ENCODE data around the gene TANGO2. TPM values are rescaled to one million over a fixed set of nuclear protein-coding genes. Genes with fewer than 3 reads are reported as not detected.

Gene TANGO2
- total and polyA plus RNA-seq, 2 donors (not counting 1 experiment from before 2014, with no cell fraction given): 75.5 to 75.6 TPM

DNA sequence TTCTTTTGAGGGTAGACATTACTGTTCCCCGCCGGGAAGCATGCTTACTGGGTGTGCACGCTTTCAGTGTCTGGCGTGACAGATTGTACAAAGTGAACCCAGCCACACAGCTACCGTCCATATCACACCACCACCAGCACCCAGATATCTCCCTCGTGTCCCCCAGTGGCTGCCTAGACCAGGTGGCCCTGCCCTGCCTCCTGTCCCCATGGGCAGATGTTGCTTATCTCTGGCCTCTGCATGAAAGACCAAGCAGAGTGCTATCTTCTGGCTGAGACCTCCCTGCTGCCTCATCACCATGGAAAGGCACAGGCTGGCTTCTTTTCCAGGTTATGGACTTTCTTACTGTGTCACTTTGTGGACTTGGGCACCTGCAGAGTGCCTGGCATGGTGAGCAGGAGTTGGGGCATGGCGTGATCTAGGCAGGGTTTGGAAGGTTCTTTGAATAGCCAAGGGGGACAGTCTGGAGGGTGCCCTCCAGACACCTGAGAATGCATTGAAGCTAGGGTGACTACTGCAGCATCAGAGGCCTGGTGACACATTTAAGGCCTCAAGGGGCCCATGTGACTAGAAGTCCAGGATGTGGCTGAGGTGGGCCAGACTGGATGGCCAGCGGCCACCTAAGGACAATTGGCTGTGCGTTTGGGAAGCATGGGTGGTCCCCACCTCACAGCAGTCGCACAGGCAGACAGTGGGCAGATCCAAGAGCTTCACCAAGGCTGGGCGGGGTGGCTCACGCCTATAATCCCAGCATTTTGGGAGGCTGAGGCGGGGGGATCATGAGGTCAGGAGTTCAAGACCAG is 4.7 kb downstream of the TANGO2 start:
- CTCF ChIA-PET: interaction anchor here (0.9 kb wide), 1 partner anchor 10 kb away, joined by 3 read pairs; no protein-coding TSS in a partner anchor
- DNase-seq (peak; percentile 5), ATAC-seq (ENCODE audit: low read depth) (no peak)
- H3K36me3 ChIP-seq (replicated peaks in 1 of 2; ENCODE audit: control extremely low read depth in 1 of 2, control insufficient read depth in 1 of 2, extremely low read depth in 1 of 2, insufficient read depth in 2 of 2, low read length in 1 of 2): no peaks in the 10 kb centered on the region
- intact Hi-C loops (cut with micrococcal nuclease): no loop called here
- peaks cover 20 to 28% of the 10 kb centered on the region in 2 donors for H3K4me1 ChIP-seq (ENCODE audit: control insufficient read depth in 2 of 2, insufficient read depth in 2 of 2, low read length in 2 of 2)
- no peak overlapping the region for H3K27ac ChIP-seq (ENCODE audit: low read length in 2 of 2)
- no peak overlapping the region for H3K4me2 ChIP-seq (replicated peaks; ENCODE audit: low read depth, low read length, poor library complexity, severe bottlenecking)
- H3K4me3 ChIP-seq (ENCODE audit: control extremely low read depth in 1 of 5, extremely low read depth in 1 of 5, insufficient read depth in 1 of 5, low read depth in 2 of 5, low read length in 4 of 5): no peak overlapping the region
- TF ChIP-seq CTCF (IDR thresholded peaks at IDR 0.05) (no peak), EZH2 (IDR thresholded peaks at IDR 0.05; ENCODE audit: borderline replicate concordance, insufficient read depth, low read depth, low read length, poor library complexity, severe bottlenecking) (no peak)
- Mint-ChIP-seq H3K4me1 (peaks cover 54% of the 10 kb centered on the region), H3K4me3 (no peak overlapping the region), H3K27me3 (no peaks in the 10 kb centered on the region), H3K27ac (no peak overlapping the region), H3K9me3 (ENCODE audit: insufficient read depth) (no peaks in the 10 kb centered on the region)
- H4K20me1 ChIP-seq (ENCODE audit: control insufficient read depth, insufficient read depth, low read length, poor library complexity, severe bottlenecking): peaks cover 68% of the 10 kb centered on the region
- H3K79me2 ChIP-seq (ENCODE audit: control insufficient read depth, insufficient read depth, low read length): peaks cover 88% of the 10 kb centered on the region
- H3K9ac ChIP-seq (ENCODE audit: low read length): no peak overlapping the region
- no peak overlapping the region for H2AFZ ChIP-seq (ENCODE audit: insufficient read depth, low read depth, low read length, poor library complexity, severe bottlenecking)
- H3K27me3 ChIP-seq (replicated peaks in 1 of 4; ENCODE audit: control extremely low read depth in 1 of 4, control insufficient read depth in 3 of 4, insufficient read depth in 4 of 4, low read length in 3 of 4): no peaks in the 10 kb centered on the region
- POLR2A ChIA-PET: no interaction called here
- WGBS (ENCODE audit: insufficient coverage): 98% methylated on average over 13 of the region's 13 CpGs
- no peaks in the 10 kb centered on the region for H3K9me3 ChIP-seq (ENCODE audit: control extremely low read depth in 1 of 3, control insufficient read depth in 2 of 3, insufficient read depth in 1 of 3, low read length in 2 of 3)

GRCh38 chr22:20026204-20026908 is 5.4 kb downstream of the TANGO2 start:
- H3K27me3 Mint-ChIP-seq: no peaks in the 10 kb centered on the region
- peaks cover 57% of the 10 kb centered on the region for H3K4me1 Mint-ChIP-seq
- Histone ChIP-seq H3K4me3 (ENCODE audit: control extremely low read depth in 1 of 5, extremely low read depth in 1 of 5, insufficient read depth in 1 of 5, low read depth in 2 of 5, low read length in 4 of 5) (no peak overlapping the region), H2AFZ (ENCODE audit: insufficient read depth, low read depth, low read length, poor library complexity, severe bottlenecking) (no peak overlapping the region), H4K20me1 (ENCODE audit: control insufficient read depth, insufficient read depth, low read length, poor library complexity, severe bottlenecking) (peaks cover 73% of the 10 kb centered on the region), H3K36me3 (replicated peaks in 1 of 2; ENCODE audit: control extremely low read depth in 1 of 2, control insufficient read depth in 1 of 2, extremely low read depth in 1 of 2, insufficient read depth in 2 of 2, low read length in 1 of 2) (peaks cover 0 to 2% of the 10 kb centered on the region in 2 experiments), H3K4me2 (replicated peaks; ENCODE audit: low read depth, low read length, poor library complexity, severe bottlenecking) (no peak overlapping the region), H3K9me3 (ENCODE audit: control extremely low read depth in 1 of 3, control insufficient read depth in 2 of 3, insufficient read depth in 1 of 3, low read length in 2 of 3) (no peaks in the 10 kb centered on the region), H3K4me1 (ENCODE audit: control insufficient read depth in 2 of 2, insufficient read depth in 2 of 2, low read length in 2 of 2) (peaks cover 21 to 34% of the 10 kb centered on the region in 2 donors), H3K9ac (ENCODE audit: low read length) (no peak overlapping the region), H3K27me3 (replicated peaks in 1 of 4; ENCODE audit: control extremely low read depth in 1 of 4, control insufficient read depth in 3 of 4, insufficient read depth in 4 of 4, low read length in 3 of 4) (no peaks in the 10 kb centered on the region), H3K27ac (ENCODE audit: low read length in 2 of 2) (no peak overlapping the region), H3K79me2 (ENCODE audit: control insufficient read depth, insufficient read depth, low read length) (peaks cover 90% of the 10 kb centered on the region)
- intact Hi-C loops (cut with micrococcal nuclease): no loop called here
- TF ChIP-seq EZH2 (IDR thresholded peaks at IDR 0.05; ENCODE audit: borderline replicate concordance, insufficient read depth, low read depth, low read length, poor library complexity, severe bottlenecking) (no peak), CTCF (IDR thresholded peaks at IDR 0.05) (no peak)
- DNase-seq: peak; percentile 4
- CTCF ChIA-PET: interaction anchor here (0.9 kb wide), 1 partner anchor 9 kb away, joined by 3 read pairs; no protein-coding TSS in a partner anchor
- POLR2A ChIA-PET: no interaction called here
- H3K9me3 Mint-ChIP-seq (ENCODE audit: insufficient read depth): no peaks in the 10 kb centered on the region
- no peak overlapping the region for H3K4me3 Mint-ChIP-seq
- H3K27ac Mint-ChIP-seq: peak overlapping the region; percentile 20
- WGBS (ENCODE audit: insufficient coverage): 98% methylated on average over 4 of the region's 13 CpGs
- no peak for ATAC-seq (ENCODE audit: low read depth)

All from B cell (primary cell).